ENCODE data around the gene SRP72.

DNA sequence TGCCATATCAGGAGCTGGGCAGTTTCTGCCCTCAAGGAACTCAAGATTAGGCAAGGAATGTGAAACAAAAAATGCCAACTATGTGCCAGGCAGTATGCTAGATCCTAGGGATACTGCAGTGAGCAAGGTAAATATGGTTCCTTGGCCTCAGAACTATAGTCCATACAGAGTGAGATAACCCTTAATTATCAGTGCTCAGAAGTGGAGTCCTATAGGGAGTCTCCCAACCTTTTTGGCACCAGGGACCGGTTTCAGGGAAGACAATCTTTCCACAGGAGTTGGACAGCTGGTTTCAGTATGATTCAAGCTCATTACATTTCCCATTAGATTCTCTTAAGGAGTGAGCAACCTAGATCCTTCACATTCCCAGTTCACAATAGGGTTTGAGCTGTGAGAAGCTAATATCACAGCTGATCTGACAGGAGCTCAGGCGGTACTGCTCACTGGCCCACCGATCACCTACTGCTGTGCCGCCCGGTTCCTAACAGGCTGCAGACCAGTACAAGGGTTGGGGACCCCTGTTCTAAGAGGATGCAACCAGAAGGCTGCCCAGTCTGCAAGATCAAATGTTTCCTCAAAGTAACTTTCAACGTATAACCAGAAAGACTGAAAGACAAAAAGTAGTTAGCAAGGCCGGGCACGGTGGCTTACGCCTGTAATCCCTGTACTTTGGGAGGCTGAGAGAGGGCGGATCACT is 1.7 kb upstream of the SRP72 start:
- TF ChIP-seq POLR2AphosphoS5 (IDR thresholded peaks at IDR 0.05), result no peak
- TF ChIP-seq, protein P1, sequence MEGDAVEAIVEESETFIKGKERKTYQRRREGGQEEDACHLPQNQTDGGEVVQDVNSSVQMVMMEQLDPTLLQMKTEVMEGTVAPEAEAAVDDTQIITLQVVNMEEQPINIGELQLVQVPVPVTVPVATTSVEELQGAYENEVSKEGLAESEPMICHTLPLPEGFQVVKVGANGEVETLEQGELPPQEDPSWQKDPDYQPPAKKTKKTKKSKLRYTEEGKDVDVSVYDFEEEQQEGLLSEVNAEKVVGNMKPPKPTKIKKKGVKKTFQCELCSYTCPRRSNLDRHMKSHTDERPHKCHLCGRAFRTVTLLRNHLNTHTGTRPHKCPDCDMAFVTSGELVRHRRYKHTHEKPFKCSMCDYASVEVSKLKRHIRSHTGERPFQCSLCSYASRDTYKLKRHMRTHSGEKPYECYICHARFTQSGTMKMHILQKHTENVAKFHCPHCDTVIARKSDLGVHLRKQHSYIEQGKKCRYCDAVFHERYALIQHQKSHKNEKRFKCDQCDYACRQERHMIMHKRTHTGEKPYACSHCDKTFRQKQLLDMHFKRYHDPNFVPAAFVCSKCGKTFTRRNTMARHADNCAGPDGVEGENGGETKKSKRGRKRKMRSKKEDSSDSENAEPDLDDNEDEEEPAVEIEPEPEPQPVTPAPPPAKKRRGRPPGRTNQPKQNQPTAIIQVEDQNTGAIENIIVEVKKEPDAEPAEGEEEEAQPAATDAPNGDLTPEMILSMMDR (IDR thresholded peaks at IDR 0.05), result no peak
